ENCODE measurements around the gene MAP2K4.

The MAP2K4 gene

DNA sequence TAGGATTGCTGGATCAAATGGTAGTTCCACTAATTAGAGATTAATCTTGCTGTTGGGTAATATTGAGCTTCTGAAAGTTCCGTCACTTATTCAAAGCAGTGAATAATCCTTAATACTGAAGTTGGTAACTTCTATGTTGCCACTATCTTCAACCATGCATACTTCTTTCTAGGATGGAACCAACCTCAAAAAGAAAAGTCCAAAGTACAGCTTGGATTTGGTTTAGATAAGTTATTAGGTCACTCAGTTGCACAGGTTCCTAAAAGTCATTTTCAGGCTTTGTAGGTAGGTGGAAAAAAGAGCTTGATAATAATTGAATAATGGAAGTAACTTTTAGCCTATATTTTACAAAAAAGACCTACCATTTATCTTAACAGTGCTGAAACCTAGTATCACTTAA, 78.7 kb downstream of the MAP2K4 start:
- TF ChIP-seq, protein P1, sequence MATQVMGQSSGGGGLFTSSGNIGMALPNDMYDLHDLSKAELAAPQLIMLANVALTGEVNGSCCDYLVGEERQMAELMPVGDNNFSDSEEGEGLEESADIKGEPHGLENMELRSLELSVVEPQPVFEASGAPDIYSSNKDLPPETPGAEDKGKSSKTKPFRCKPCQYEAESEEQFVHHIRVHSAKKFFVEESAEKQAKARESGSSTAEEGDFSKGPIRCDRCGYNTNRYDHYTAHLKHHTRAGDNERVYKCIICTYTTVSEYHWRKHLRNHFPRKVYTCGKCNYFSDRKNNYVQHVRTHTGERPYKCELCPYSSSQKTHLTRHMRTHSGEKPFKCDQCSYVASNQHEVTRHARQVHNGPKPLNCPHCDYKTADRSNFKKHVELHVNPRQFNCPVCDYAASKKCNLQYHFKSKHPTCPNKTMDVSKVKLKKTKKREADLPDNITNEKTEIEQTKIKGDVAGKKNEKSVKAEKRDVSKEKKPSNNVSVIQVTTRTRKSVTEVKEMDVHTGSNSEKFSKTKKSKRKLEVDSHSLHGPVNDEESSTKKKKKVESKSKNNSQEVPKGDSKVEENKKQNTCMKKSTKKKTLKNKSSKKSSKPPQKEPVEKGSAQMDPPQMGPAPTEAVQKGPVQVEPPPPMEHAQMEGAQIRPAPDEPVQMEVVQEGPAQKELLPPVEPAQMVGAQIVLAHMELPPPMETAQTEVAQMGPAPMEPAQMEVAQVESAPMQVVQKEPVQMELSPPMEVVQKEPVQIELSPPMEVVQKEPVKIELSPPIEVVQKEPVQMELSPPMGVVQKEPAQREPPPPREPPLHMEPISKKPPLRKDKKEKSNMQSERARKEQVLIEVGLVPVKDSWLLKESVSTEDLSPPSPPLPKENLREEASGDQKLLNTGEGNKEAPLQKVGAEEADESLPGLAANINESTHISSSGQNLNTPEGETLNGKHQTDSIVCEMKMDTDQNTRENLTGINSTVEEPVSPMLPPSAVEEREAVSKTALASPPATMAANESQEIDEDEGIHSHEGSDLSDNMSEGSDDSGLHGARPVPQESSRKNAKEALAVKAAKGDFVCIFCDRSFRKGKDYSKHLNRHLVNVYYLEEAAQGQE (IDR thresholded peaks at IDR 0.05; ENCODE audit: insufficient read depth in 1 of 2, low read depth in 2 of 2, low read length in 2 of 2), result no peak
- TF ChIP-seq POLR2AphosphoS5 (IDR thresholded peaks at IDR 0.05; ENCODE audit: low read depth, low read length) (no peak), TAF1 (IDR thresholded peaks at IDR 0.05; ENCODE audit: borderline replicate concordance, insufficient read depth, low read length) (no peak), FOXP2 (optimal IDR thresholded peaks at IDR 0.05; ENCODE audit: borderline replicate concordance, extremely low read depth, extremely low read length, insufficient read depth) (no peak), SIN3A (IDR thresholded peaks at IDR 0.05; ENCODE audit: borderline replicate concordance, insufficient read depth, low read length) (no peak)

DNA sequence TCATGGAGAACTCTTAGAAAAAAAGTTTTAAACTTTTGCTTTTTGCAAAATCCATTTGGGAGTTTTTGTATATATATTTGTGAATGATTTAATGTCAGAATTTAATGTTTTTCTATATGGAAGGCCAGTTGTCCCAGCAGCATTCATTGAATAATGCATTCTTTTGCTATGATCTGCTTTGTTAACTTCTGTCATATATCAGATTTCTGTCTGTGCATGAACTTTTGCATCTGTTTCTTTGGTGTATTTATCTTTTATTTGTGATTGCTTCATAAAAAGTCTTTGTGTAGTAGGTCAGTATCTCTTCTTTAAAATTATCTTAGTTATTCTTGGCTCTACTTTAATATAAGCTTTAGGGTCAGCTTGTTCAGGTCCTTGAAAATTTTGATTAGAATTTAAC, 84.2 kb downstream of the MAP2K4 start:
- TF ChIP-seq FOXP2 (optimal IDR thresholded peaks at IDR 0.05; ENCODE audit: borderline replicate concordance, extremely low read depth, extremely low read length, insufficient read depth), result no peak
- no peak for TF ChIP-seq POLR2AphosphoS5 (IDR thresholded peaks at IDR 0.05; ENCODE audit: low read depth, low read length)
- TF ChIP-seq, protein P1 (IDR thresholded peaks at IDR 0.05; ENCODE audit: insufficient read depth in 1 of 2, low read depth in 2 of 2, low read length in 2 of 2), result no peak
- no peak for TF ChIP-seq SIN3A (IDR thresholded peaks at IDR 0.05; ENCODE audit: borderline replicate concordance, insufficient read depth, low read length)
- no peak for TF ChIP-seq TAF1 (IDR thresholded peaks at IDR 0.05; ENCODE audit: borderline replicate concordance, insufficient read depth, low read length)

DNA sequence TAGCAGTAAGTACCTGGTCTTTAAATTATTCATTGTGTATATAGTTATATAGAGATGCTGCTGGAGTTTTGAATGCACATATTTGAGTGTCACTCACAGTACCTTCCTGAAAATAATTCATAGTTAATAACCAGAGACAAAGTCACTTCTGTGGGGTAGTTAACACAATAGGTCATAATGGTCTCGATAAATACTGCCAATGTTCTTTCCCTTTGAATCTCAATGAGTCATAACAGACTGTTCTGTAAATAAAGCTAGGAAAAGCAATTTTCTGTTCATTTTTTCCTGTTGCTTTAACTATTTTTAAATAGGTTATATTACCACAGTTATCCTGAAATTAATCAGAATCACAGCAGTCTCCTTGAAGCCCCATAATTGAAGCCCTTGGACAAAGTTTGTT, 87.2 kb downstream of the MAP2K4 start:
- no peak for TF ChIP-seq FOXP2 (optimal IDR thresholded peaks at IDR 0.05; ENCODE audit: borderline replicate concordance, extremely low read depth, extremely low read length, insufficient read depth)
- TF ChIP-seq, protein P1 (IDR thresholded peaks at IDR 0.05; ENCODE audit: insufficient read depth in 1 of 2, low read depth in 2 of 2, low read length in 2 of 2), result no peak
- TF ChIP-seq TAF1 (IDR thresholded peaks at IDR 0.05; ENCODE audit: borderline replicate concordance, insufficient read depth, low read length), result no peak
- no peak for TF ChIP-seq SIN3A (IDR thresholded peaks at IDR 0.05; ENCODE audit: borderline replicate concordance, insufficient read depth, low read length)
- TF ChIP-seq POLR2AphosphoS5 (IDR thresholded peaks at IDR 0.05; ENCODE audit: low read depth, low read length), result no peak

DNA sequence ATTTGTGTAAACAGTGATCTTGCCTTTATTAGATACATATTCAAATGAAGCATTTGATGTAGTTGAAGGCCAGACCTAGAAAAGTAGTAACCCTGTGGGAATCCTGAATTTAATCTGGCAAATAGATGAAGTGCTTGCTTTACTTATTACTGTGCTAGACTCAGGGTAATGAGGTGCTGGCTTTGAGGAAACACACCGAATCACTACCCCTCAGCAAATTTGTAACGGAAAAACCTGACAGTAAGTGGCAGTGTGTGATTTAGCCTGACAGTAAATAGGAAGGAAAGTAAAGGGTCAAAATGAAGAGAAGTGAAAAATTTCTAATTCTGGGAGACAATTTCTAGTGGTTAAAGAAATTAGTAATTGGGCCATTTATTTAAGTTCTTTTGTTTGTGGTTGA, 90.2 kb downstream of the MAP2K4 start:
- TF ChIP-seq POLR2AphosphoS5 (IDR thresholded peaks at IDR 0.05; ENCODE audit: low read depth, low read length) (no peak), SIN3A (IDR thresholded peaks at IDR 0.05; ENCODE audit: borderline replicate concordance, insufficient read depth, low read length) (no peak), FOXP2 (optimal IDR thresholded peaks at IDR 0.05; ENCODE audit: borderline replicate concordance, extremely low read depth, extremely low read length, insufficient read depth) (no peak), TAF1 (IDR thresholded peaks at IDR 0.05; ENCODE audit: borderline replicate concordance, insufficient read depth, low read length) (no peak)
- TF ChIP-seq, protein P1 (IDR thresholded peaks at IDR 0.05; ENCODE audit: insufficient read depth in 1 of 2, low read depth in 2 of 2, low read length in 2 of 2), result no peak

DNA sequence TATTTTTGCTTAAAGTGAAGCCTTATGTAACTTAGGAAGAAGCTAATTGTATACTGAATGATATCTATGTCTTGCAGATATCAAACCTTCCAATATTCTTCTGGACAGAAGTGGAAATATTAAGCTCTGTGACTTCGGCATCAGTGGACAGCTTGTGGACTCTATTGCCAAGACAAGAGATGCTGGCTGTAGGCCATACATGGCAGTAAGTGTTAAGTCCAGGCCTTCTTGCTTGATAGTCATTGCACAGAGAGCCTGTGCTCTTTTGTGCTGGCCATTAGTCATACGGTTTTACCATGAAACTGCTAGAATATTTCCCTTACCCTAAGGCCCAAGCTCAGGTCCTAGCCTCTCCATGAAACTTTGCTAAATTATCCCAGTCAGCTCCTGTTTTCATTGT, 92.5 kb downstream of the MAP2K4 start:
- TF ChIP-seq FOXP2 (optimal IDR thresholded peaks at IDR 0.05; ENCODE audit: borderline replicate concordance, extremely low read depth, extremely low read length, insufficient read depth) (no peak), SIN3A (IDR thresholded peaks at IDR 0.05; ENCODE audit: borderline replicate concordance, insufficient read depth, low read length) (no peak)
